ENCODE results near the gene PRDM11.

DNA sequence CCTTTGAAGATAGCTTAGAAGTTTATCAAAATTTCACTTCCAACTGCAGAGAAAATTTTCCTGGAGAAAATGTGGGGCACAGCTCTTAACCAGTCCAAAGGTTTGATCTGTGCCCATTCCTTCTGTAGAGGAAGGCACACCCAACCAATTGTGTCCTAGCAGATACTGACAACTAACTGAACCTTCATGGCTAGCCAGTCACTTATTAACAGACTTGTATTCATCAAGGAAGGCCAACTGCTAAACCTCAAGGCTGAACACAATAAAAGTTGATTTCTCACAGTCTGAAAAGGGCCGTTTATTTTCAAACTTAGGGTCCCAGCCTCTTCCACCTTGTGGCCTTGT lies 120.2 kb downstream of the PRDM11 start:
- TF ChIP-seq, protein P1, sequence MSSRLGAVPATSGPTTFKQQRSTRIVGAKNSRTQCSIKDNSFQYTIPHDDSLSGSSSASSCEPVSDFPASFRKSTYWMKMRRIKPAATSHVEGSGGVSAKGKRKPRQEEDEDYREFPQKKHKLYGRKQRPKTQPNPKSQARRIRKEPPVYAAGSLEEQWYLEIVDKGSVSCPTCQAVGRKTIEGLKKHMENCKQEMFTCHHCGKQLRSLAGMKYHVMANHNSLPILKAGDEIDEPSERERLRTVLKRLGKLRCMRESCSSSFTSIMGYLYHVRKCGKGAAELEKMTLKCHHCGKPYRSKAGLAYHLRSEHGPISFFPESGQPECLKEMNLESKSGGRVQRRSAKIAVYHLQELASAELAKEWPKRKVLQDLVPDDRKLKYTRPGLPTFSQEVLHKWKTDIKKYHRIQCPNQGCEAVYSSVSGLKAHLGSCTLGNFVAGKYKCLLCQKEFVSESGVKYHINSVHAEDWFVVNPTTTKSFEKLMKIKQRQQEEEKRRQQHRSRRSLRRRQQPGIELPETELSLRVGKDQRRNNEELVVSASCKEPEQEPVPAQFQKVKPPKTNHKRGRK (CRISPR knock-in tag; IDR thresholded peaks at IDR 0.05; ENCODE audit: borderline replicate concordance), result no peak
- TF ChIP-seq, protein P2, sequence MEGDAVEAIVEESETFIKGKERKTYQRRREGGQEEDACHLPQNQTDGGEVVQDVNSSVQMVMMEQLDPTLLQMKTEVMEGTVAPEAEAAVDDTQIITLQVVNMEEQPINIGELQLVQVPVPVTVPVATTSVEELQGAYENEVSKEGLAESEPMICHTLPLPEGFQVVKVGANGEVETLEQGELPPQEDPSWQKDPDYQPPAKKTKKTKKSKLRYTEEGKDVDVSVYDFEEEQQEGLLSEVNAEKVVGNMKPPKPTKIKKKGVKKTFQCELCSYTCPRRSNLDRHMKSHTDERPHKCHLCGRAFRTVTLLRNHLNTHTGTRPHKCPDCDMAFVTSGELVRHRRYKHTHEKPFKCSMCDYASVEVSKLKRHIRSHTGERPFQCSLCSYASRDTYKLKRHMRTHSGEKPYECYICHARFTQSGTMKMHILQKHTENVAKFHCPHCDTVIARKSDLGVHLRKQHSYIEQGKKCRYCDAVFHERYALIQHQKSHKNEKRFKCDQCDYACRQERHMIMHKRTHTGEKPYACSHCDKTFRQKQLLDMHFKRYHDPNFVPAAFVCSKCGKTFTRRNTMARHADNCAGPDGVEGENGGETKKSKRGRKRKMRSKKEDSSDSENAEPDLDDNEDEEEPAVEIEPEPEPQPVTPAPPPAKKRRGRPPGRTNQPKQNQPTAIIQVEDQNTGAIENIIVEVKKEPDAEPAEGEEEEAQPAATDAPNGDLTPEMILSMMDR (IDR thresholded peaks at IDR 0.05), result no peak
